Measurements from ENCODE around the gene SLC9A5.

DNA sequence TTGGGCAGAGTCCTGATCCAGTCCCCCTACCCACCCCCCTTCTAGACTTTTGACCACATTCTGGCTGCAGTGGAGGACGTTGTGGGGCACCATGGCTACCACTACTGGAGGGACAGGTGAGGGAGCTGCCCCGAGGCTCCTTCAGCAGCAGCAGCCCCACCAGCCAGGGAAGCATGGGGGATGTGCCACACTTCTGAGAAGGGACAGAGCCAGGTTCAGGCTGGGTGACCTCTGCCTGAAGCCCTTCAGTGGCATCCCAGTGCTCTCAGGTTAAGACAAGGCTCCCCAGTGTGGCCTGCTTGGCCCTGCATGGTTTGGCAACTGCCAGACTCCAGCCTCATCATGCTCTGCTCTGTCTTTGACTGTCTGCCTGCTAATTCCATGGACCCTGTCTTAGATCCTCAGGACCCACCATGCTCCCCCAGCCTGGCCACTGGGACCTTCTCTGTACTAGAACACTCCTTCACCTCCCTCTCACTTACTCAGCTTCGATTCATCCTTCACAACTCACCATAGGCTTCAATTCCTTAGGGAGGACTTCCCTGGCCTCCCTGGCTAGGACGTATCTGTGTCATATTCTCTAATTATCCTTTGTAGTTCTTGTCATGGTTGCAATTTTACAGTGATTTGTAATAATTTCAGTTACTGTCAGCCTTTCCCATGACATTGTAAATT lies 8.8 kb downstream of the SLC9A5 start:
- TF ChIP-seq RAD21 (IDR thresholded peaks at IDR 0.05) (no peak), TAF1 (conservative IDR thresholded peaks at IDR 0.05) (no peak), HNF4A (conservative IDR thresholded peaks at IDR 0.05) (no peak), JUND (IDR thresholded peaks at IDR 0.05) (no peak)
- TF ChIP-seq, protein P1, sequence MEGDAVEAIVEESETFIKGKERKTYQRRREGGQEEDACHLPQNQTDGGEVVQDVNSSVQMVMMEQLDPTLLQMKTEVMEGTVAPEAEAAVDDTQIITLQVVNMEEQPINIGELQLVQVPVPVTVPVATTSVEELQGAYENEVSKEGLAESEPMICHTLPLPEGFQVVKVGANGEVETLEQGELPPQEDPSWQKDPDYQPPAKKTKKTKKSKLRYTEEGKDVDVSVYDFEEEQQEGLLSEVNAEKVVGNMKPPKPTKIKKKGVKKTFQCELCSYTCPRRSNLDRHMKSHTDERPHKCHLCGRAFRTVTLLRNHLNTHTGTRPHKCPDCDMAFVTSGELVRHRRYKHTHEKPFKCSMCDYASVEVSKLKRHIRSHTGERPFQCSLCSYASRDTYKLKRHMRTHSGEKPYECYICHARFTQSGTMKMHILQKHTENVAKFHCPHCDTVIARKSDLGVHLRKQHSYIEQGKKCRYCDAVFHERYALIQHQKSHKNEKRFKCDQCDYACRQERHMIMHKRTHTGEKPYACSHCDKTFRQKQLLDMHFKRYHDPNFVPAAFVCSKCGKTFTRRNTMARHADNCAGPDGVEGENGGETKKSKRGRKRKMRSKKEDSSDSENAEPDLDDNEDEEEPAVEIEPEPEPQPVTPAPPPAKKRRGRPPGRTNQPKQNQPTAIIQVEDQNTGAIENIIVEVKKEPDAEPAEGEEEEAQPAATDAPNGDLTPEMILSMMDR (IDR thresholded peaks at IDR 0.05; ENCODE audit: low read depth, low read length, missing input control) = no peak
- TF ChIP-seq, protein P2, sequence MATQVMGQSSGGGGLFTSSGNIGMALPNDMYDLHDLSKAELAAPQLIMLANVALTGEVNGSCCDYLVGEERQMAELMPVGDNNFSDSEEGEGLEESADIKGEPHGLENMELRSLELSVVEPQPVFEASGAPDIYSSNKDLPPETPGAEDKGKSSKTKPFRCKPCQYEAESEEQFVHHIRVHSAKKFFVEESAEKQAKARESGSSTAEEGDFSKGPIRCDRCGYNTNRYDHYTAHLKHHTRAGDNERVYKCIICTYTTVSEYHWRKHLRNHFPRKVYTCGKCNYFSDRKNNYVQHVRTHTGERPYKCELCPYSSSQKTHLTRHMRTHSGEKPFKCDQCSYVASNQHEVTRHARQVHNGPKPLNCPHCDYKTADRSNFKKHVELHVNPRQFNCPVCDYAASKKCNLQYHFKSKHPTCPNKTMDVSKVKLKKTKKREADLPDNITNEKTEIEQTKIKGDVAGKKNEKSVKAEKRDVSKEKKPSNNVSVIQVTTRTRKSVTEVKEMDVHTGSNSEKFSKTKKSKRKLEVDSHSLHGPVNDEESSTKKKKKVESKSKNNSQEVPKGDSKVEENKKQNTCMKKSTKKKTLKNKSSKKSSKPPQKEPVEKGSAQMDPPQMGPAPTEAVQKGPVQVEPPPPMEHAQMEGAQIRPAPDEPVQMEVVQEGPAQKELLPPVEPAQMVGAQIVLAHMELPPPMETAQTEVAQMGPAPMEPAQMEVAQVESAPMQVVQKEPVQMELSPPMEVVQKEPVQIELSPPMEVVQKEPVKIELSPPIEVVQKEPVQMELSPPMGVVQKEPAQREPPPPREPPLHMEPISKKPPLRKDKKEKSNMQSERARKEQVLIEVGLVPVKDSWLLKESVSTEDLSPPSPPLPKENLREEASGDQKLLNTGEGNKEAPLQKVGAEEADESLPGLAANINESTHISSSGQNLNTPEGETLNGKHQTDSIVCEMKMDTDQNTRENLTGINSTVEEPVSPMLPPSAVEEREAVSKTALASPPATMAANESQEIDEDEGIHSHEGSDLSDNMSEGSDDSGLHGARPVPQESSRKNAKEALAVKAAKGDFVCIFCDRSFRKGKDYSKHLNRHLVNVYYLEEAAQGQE (IDR thresholded peaks at IDR 0.05) = no peak
- TF ChIP-seq, protein P3, sequence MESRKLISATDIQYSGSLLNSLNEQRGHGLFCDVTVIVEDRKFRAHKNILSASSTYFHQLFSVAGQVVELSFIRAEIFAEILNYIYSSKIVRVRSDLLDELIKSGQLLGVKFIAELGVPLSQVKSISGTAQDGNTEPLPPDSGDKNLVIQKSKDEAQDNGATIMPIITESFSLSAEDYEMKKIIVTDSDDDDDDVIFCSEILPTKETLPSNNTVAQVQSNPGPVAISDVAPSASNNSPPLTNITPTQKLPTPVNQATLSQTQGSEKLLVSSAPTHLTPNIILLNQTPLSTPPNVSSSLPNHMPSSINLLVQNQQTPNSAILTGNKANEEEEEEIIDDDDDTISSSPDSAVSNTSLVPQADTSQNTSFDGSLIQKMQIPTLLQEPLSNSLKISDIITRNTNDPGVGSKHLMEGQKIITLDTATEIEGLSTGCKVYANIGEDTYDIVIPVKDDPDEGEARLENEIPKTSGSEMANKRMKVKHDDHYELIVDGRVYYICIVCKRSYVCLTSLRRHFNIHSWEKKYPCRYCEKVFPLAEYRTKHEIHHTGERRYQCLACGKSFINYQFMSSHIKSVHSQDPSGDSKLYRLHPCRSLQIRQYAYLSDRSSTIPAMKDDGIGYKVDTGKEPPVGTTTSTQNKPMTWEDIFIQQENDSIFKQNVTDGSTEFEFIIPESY (IDR thresholded peaks at IDR 0.05) = no peak
- TF ChIP-seq, protein P4, sequence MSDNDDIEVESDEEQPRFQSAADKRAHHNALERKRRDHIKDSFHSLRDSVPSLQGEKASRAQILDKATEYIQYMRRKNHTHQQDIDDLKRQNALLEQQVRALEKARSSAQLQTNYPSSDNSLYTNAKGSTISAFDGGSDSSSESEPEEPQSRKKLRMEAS (IDR thresholded peaks at IDR 0.05) = no peak
